ENCODE data around the gene LRP1.
A peak's percentile ranks its signal among the peaks of the same experiment; 100 is the strongest.

The LRP1 gene

GRCh38 chr12:57127726-57128518 lies at the start of gene LRP1:
Gene LRP1, plus strand, starts transcription at chr12:57128483. Its CDS starts 482 bp downstream, at chr12:57128965.
- ATAC-seq: peak; percentile 54 to 56

DNA sequence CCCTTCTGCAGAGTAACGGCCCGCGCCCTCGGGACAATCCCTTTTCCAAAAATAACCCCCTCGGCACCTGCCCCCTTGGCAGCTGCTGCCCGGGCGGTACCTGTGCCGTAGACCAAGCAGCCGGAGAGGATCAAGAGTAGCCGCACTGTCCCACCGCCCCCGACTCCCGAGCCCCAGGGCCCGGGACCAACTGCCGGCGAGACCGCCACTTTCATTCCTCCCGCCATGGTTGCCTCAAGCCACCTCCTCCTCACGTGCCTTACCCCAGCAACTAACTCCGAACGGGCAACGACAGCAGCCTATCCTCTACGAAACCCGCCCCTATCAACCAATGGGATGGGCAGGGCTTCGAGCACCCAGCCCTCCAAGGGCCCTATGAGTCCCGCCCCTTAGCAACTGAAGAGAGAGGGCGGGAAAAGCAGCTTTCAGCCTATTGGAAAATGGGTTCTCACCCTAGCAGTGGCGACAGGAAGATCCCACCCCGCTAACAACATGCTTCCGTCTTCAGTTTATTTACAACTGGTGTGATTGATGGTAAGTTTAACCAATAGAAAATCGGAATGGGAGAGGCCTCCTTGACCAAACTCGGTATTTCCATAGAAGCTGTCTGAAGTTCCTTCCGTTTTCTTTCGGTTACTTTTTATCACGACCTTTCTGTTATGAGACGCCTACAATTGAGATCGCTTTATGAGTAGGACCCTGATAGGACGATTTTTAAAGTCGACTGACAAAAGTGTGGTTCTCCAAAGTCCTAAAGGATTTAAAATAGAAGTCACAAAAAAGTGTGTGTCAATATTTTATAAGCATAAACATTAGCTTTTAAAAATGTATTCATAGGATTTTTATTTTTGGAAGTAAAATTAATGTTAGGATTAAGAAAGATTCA lies 49.5 kb upstream of the LRP1 start, which contains the start of gene NEMP1:
NEMP1 (minus strand) TSS at position 273 of the 886 bp plus-strand sequence; CDS start at position 227, 46 bp downstream.
- peak; percentile 96 to 97 for ATAC-seq

GRCh38 chr12:57079821-57080220 lies 48.5 kb upstream of the LRP1 start:
- ATAC-seq: no peak

DNA sequence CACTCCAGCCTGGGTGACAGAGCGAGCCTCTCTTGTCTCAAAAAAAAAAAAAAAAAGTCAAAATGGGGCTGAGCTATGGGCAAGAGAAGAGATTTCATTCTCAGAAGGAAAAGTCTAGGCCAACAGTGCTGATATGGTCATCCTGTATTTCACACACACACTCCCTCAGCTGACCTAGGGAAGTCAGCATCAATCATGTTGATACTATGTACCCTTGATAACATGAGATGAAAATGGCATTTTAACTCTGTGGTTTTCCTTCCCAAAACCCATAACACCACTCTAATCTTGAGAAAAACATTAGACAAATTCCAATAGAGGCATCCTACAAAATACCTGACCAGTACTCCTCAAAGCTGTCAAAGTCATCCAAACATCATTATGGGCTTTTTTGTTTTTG lies 47.4 kb upstream of the LRP1 start:
- ATAC-seq: no peak

DNA sequence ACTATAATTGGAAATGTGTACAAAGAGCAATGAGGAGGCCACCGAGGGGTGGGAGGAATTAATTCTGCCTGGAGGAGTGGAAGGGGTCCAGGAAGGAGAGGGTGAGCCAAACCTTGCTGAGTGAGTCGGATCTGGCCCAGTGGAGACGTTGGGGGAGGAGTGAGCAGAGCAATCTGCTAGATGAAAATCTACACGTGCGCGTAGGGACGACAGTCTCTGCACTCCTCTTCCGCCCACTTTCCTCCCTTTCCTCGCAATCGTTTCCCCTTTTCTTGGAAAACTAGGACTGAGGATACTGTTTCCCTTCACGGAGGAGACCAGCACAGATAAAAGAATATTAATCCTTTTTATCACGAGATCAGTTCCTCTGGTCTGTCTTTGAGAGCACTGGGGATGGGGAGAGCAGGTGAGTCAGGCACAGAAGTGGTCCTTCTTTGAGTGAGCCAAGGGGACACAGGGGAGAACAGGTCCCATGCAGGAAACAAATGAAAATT lies 42.2 kb upstream of the LRP1 start:
- ATAC-seq: no peak

GRCh38 chr12:57086493-57087009 lies 41.7 kb upstream of the LRP1 start:
- no peak for ATAC-seq

GRCh38 chr12:57087010-57087690 lies 41.1 kb upstream of the LRP1 start:
- ATAC-seq: peak; percentile 46 to 53

DNA sequence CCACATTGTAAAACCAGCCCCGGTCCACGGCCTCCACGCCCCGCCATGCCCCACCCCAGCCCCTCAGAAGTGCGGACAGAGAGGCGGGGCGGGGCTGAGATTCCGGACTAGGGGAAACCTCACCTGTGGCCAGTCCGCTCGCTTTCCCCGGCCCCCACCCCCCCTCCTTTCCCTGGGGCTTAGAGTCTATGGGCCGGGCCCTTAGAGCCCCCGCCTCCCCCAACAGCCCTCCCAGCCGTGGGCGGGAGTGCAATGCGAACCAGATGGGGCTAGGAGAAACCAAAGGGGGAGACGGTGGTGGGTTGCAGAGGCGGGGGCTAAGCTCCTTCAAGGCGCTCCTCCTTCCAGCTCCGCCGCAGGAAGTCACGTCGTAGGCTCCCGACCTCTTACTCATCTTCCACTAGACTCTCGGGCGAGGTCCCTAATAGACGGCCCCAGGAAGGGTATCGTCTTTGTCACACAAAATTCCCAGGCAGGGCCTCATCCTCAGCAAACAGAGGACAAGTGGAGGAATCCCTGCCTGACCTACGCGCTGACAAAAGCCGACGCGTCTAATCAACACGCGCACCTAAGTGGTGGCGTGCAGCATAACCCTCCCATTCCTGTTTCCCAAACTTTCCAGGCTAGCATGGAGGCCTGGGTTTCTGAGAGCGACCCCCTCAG lies 40.5 kb upstream of the LRP1 start:
- peak; percentile 42 to 47 for ATAC-seq

- ATAC-seq: peak; percentile 49 to 55
Observed at GRCh38 chr12:57088354-57089270, 39.7 kb upstream of the LRP1 start, which contains the start of gene NAB2. Gene NAB2, plus strand, starts transcription at chr12:57089114. Its CDS starts 158 bp downstream, at chr12:57089272.

GRCh38 chr12:57089271-57090245 lies 38.7 kb upstream of the LRP1 start:
- no peak for ATAC-seq

GRCh38 chr12:57090490-57090889 lies 37.8 kb upstream of the LRP1 start:
- no peak for ATAC-seq

DNA sequence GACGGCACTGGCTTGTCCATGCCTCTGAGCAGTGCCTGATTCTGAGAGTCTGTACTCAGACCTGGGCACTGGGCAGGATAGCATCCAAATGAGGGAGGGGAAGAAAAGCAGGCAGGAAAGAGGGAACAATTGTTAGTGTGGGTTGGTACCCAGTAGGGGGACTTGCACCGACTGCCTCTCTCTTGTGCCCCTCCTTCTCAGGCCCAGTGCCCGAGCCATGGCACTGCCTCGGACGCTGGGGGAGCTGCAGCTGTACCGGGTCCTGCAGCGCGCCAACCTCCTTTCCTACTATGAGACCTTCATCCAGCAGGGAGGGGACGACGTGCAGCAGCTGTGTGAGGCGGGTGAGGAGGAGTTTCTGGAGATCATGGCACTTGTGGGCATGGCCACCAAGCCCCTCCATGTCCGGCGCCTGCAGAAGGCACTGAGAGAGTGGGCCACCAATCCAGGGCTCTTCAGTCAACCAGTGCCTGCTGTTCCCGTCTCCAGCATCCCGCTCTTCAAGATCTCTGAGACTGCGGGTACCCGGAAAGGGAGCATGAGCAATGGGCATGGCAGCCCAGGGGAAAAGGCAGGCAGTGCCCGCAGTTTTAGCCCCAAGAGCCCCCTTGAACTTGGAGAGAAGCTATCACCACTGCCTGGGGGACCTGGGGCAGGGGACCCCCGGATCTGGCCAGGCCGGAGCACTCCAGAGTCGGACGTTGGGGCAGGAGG lies 37.2 kb upstream of the LRP1 start:
- ATAC-seq: no peak

- no peak for ATAC-seq
Observed at GRCh38 chr12:57091638-57092528, 36.4 kb upstream of the LRP1 start.

DNA sequence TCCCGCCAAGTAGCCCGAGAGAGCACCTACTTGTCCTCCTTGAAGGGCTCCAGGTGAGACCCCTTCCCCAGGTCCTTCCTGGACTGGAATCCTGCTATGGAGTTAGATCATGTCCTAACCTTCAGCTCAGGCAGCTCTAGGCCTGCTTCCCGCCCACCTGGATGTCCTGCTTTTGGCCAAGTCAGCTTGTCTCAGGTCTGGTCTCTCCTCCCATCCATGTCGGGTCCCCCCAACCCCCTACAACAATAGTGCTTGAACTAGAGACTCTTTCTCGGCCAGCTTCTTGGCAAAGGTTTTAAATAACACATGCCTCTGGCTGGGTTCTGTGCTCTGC lies 35.8 kb upstream of the LRP1 start:
- ATAC-seq: no peak

GRCh38 chr12:57092876-57093414 lies 35.3 kb upstream of the LRP1 start:
- ATAC-seq: no peak

- peak; percentile 45 to 48 for ATAC-seq
Observed at GRCh38 chr12:57093415-57094207, 34.7 kb upstream of the LRP1 start.
